ENCODE measurements around the gene RFX6.

Gene RFX6

GRCh38 chr6:116895935-116896334 is 18.9 kb downstream of the RFX6 start:
- DNase-seq = no peak

- DNase-seq = no peak
Observed at GRCh38 chr6:116902634-116903033, 25.6 kb downstream of the RFX6 start.

GRCh38 chr6:116922853-116923548 is 46.0 kb downstream of the RFX6 start:
- DNase-seq = no peak

DNA sequence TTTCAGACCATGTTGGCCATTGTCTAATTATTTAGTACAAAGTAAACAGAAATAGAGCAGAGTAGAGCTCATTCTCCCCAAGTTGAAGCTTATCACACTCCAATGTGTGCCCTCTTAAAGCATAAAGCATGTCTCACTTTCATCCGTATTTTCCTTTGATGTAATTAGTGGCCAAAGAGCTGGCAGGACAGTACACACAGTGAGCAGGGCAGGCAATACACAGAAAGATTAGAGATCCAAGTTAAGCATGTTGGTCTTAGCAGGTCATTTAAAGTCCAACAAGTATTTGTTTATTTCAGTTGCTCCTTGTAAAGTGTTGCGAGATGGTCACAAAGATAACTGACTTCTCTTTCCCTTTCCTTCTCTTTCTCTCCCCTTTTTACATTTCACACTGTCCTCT is 47.2 kb downstream of the RFX6 start:
- no peak for DNase-seq

DNA sequence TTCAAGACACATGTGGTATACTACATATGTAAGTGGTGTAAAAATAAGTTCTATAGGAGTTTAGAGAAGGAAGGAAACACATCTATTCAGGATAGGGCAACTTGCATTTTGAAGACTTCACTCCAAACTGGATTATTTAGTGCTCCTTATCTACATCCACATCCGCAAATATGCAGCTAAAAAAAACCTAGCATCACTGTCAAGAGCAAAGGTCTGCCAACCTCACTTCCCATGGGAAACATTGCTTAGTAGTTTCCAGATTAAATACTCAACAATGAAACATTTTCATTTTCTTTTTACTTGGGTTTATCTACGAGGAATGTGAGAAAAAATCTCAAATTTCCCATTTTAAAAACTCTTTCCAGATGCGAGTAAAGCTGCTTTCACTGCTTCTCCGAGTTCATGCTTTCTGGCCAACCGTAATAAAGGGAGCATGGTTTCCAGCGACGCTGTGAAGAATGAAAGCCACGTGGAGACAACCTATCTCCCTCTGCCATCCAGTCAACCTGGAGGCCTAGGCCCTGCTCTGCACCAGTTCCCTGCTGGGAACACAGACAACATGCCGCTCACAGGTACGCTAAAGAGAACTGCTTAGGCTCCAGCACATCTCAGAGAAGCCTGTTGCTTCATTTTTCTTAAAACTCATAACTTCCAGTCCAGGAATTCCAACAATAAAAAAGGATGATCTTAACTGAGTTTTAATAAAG is 48.2 kb downstream of the RFX6 start:
- DNase-seq = no peak

DNA sequence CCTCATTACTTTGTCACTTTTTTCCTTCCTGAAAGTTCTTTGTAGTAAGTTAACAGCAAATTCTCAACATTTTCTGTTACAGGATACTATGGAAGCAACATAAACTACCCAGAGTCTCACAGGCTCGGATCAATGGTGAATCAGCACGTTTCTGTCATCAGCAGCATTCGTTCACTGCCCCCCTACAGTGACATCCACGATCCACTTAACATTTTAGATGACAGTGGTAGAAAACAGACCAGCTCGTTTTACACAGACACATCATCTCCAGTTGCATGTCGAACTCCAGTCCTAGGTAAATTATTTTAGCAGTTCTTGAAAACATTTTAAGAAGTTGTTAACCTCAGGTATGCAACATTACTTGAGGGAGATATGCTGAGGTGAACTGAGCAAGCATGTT is 51.6 kb downstream of the RFX6 start:
- DNase-seq = no peak

GRCh38 chr6:116929825-116930224 is 52.8 kb downstream of the RFX6 start:
- no peak for DNase-seq

DNA sequence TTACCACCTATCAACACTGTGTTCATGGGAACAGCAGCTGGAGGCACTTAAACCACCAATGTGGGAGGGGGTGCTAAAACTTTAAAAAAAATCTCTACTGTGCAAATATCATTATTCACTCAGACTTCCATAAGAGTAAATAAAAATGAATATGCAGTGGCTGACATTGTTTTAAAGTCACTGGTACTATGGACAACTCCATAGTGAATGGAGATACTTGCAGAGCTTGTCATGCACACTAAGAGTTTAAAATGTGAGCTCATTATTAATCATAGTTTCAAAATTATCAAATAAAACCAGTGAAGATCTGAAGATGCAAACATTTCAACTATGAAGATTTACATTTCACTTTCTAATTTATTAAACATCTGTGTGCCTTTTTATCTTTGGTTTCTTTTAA is 54.4 kb downstream of the RFX6 start:
- DNase-seq = no peak

- DNase-seq = no peak
Observed at GRCh38 chr6:116932496-116932895, 55.5 kb downstream of the RFX6 start.

DNA sequence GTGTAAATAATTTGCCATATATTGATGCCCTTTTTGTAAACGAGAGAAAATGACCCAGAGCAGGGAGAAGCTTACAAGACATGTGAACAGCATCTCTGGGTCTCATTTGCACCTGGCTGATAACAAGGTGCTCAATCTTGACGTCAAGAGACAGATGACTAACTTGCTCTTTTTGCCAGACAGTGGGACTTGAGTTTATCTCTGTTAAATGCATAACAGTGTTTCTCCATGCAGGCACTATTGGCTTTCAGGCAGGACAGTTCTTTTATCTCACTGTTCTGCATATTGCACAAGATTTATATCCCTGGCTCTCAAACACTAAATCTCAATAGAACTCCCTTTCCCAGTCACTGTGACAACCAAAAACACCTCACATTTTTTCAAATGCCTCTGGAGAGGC is 56.4 kb downstream of the RFX6 start:
- DNase-seq = no peak

- DNase-seq = no peak
Observed at GRCh38 chr6:116938305-116938704, 61.3 kb downstream of the RFX6 start.

DNA sequence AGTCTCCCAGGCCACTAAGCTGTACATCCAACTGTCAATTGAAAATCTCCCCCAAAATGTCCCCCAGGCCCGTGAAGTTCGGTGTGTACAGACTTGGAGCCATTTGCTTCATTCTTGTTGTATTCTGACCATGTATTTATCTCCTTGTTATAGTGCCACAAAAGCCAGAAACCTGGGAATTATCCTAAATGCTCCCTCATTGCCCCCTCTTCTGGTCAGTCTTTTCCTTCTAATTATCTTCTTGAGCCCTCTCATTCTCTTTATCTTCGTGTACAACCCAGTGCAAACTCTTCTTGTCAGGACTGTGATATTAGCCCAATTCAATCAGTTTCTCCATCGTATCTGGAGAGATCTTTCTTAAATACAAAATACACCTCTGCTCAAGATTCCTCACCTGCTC is 64.7 kb downstream of the RFX6 start:
- no peak for DNase-seq

GRCh38 chr6:116945809-116946208 is 68.8 kb downstream of the RFX6 start:
- no peak for DNase-seq

DNA sequence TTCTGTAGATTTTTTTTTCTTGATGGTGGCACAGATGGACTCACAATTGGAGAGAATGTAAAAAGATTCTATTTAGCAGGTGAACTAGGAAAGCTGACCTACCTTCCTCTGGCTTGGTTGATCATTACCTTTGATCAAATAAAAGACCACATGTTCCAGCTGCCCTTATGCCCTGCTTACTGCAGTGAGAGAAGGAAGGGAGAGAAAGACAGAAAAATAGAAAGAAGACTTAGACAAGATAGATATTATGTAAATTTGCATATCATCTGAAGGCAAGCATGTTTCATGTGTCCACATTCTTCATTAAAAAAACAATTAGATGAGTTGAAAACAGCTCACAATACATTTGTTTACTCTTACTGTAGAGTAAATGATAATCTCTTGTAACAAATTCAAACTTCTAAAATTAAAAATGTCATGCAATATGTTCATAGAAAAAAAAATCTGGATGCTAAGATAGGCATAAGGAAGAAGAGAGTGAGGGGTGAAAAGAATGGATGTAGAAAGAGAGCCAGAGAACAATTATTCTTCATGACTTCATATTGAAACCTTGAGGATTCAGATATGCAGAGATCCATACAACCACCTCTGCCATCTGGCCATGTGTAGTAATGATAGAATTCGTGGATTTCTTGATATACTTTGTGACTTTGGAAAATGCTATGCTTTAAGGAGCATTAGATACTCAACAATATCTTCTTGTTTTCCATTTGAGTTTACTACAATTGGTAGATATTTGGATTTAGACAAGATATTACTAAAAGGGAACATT is 71.7 kb downstream of the RFX6 start:
- DNase-seq = no peak

DNA sequence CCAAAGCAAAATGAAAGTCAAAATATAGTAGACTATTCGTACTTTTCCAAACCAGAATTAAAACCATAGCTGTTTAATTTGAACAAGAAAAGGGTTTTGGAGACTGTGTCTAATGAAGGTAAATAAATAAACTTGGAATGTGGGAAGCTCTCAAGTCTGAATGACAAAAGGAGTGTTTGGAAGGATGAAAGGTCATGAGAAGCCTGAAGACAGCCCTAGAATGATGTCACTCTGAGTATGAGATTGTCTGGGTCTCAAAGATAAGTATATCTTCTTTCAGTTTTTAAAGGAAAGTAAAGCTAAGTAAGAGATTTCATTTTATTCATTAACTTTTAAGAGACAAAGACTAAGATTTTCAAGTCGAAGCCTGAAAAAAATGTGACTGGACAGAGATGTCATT is 72.9 kb downstream of the RFX6 start:
- DNase-seq = no peak

GRCh38 chr6:116954335-116954734 is 77.3 kb downstream of the RFX6 start:
- DNase-seq = no peak

GRCh38 chr6:116954938-116955337 is 77.9 kb downstream of the RFX6 start:
- no peak for DNase-seq

DNA sequence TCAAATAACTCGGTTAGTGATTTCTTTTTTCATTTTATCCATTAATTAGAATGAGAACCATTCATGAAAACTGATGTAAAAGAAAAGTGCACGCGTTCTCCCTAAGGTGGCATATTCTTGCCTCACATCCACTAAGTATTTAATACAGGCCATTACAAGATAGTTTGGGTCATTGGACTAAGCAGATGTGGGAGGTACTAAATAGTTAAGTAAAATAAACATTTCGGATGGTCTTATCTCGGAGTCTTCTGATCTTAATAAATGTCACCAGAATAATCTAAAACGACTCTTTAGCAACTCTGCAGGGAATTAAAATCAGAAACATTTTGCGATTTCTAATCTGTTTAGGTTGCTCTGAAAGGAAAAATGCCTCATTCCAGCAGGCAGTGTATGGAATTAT is 78.7 kb downstream of the RFX6 start:
- DNase-seq = no peak

- DNase-seq = no peak
Observed at GRCh38 chr6:116963972-116964371, 86.9 kb downstream of the RFX6 start.

DNA sequence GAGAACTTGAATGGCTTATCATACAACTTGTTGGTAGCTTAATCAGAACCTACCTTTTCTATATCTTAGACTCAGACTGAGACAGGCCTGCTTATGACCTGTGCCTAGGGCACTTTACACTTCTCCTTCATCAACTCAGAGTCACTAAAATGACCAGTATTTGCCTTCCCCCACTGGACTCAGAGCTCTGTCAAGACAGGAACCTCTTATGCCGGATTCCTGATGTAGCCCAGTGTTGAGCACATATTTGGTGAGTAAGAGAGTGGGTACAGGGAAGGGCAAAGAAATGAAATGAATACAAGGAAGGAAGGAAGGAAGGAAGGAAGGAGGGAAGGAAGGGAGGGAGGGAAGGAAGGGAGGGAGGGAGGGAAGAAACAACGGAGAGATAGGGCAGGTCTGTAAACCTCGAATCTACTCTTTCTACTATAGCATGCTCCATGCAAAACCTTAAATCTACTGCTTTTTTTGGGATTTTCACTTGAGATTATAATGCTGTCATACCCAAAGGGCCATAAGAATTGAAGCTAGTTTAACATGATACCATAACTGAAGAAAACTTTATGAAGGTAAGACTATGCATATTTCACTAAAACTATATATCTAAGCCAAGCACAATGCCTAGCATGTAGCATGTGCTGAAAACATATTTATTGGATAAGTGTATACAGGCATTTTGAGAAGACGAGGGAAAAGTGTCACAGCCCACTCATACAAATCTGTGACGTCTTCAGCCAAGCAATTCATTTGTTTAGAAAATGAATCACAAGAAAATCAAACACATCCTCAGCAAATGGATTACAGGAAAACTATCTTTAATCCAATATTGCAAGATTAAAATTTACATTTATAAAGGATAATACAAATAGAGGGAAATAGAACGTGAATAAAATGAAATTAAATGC is 89.9 kb downstream of the RFX6 start:
- DNase-seq = no peak

DNA sequence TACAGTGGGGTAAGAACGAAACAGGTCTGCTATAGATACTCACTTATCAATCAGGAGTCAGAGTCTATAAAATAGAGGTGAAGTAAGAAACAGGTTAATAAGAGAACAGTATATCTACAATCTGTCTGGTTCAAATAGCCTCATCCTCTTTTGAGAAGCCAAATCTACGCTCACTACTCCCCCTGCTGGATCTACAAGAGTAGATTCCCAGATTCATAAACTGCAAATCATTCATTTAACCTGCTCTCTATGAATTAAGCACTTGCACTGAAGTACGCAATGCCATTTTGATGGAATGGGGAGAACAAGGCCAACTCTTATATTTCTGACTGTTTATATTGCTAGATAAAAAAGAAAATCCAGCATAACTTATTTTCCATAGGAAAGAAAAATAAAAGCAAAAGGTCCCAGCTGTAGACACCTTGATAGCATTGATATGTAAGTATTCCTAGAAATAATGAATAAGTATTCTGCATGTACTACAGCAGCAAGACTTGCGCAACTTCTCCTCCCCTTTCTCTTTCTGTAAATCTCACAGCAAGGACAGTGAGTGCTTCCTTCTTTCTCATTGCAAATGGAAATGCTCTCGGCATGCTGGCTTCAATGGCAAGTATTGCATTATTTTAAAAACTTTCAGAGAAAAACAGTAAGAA is 92.3 kb downstream of the RFX6 start:
- DNase-seq = no peak

DNA sequence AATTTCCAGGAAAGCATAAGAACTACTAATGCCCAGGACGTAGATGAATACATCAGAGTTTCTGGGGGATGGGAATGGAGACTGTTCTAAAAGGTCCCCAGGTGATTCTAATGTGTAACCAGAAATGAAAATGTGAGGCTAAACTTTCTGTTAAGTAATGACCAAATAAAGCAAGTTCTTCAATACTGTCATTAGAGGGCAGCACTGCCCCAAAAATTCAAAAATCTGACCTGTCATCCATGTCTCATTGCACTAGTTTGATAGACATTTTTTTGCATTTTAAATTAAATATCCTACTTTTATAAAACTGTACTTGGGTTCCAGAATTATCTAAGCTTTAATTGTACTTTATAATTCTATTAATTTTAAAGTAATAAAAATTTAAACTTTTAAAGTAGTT is 94.9 kb downstream of the RFX6 start:
- DNase-seq = no peak

DNA sequence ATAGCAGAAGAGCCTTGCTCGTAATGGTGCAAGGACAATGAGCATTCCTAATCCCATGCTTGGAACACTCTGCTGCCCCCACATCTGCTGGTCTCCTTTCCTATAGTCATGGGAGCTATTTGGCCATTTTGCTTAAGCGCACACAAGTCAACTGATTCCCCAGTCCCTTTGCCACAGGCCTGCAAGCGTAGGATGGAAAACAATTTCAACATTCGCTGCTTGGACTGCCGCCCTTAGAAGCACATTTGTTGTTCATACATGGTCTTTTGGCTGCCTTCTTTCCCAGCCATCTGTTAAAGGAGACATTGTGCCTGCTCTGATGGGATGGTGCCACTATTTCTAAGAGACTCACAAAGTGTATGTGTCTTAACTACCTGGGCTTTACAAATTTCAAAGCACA is 96.9 kb downstream of the RFX6 start:
- DNase-seq = no peak

Data from stimulated activated CD4-positive, alpha-beta T cell treated with anti-CD3 and anti-CD28 coated beads, Interleukin-1b, Interleukin-23, amount 100 ng/mL, for 48 hours (primary cell).